GM13976 (cell line): ENCODE data around the gene ZFP36L2.

ENCODE experiments used
- DNase-seq: peaks from one replicate; pipeline ENCODE4 v3.0.0; 2012; ENCODE audit warnings: low spot score
- CTCF ChIP-seq: IDR thresholded peaks from 2 replicates; pipeline ENCODE4 v1.5.1; 2012; ENCODE audit warnings: borderline replicate concordance, mild to moderate bottlenecking; ENCODE audit not compliant: insufficient read depth; ENCODE audit errors: extremely low read depth, missing control alignments, control extremely low read depth
- in situ Hi-C: fragments of 300-500 bp; cut with MboI; formaldehyde crosslinking; loops from one replicate; pipeline ENCODE4 v1.12.0; 2022; ENCODE audit warnings: low sequenced_read_pairs, mixed read lengths, inconsistent platforms; ENCODE audit not compliant: unreplicated experiment

Gene ZFP36L2

GRCh38 chr2:43217228-43218154 lies 8.9 kb downstream of the ZFP36L2 start:
- no peak for TF ChIP-seq CTCF
- in situ Hi-C loops: no loop called here
- DNase-seq: no peak

DNA sequence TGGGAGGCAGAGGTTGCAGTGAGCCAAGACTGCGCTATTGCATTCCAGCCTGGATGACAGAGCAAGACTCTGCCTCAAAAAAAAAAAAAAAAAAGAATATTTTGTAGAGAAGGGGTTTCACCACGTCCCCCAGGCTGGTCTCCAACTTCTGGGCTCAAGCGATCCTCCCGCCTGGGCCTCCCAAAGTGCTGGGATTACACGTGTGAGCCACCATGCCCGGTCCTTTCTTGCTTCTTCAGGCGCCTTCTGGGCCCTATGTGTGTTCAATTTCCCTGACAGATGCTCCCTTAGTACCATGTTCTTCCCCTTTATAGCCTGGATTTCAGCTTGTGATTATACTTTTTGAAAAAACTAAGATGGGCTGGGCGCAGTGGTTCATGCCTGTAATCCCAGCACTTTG lies 9.8 kb downstream of the ZFP36L2 start:
- no peak for TF ChIP-seq CTCF
- in situ Hi-C loops: no loop called here
- DNase-seq: no peak

DNA sequence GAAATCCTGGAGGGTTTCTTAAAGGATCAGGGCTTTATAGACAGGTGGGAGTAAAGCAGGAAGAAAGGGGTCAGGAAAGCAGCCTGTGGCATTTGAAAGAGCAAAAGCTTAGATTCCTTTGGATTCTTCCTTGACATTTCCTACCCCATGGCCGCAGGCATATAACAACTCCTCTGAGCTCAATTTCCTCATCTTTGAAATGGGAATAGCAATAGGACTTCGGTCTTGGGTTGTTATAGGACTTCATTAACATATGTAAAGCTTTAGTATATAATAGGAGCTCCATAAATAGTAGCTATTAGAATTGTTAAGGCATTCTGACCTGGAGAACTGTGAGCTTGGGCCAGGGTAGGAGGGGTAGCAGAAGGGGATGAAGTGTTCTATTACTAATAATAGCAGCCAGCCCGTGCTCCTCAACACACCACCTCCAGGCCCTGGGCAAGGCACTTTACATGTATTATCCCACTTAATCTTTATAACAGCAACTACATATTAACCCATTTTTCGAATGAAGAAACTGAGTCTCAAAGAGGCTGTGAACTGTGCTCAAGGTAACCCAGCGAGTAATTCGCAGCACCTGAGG lies 10.6 kb downstream of the ZFP36L2 start:
- TF ChIP-seq CTCF: no peak
- no peak for DNase-seq
- in situ Hi-C loops: no loop called here

- no peak for TF ChIP-seq CTCF
- in situ Hi-C loops: no loop called here
- no peak for DNase-seq
Measured at GRCh38 chr2:43214253-43214652, 12.2 kb downstream of the ZFP36L2 start.

- TF ChIP-seq CTCF: no peak
- in situ Hi-C loops: no loop called here
- DNase-seq: no peak
Measured at GRCh38 chr2:43212931-43213330, 13.5 kb downstream of the ZFP36L2 start.

- DNase-seq: no peak
- in situ Hi-C loops: no loop called here
- no peak for TF ChIP-seq CTCF
Measured at GRCh38 chr2:43212216-43212835, 14.1 kb downstream of the ZFP36L2 start.
